Measurements from ENCODE around the gene EVA1A. TPM values are rescaled to one million over a fixed set of nuclear protein-coding genes. Genes with fewer than 3 reads are reported as not detected.

EVA1A gene
- total RNA-seq, 4 donors from 2014 or later, result 0.16 to 2.4 (median 0.82) TPM

DNA sequence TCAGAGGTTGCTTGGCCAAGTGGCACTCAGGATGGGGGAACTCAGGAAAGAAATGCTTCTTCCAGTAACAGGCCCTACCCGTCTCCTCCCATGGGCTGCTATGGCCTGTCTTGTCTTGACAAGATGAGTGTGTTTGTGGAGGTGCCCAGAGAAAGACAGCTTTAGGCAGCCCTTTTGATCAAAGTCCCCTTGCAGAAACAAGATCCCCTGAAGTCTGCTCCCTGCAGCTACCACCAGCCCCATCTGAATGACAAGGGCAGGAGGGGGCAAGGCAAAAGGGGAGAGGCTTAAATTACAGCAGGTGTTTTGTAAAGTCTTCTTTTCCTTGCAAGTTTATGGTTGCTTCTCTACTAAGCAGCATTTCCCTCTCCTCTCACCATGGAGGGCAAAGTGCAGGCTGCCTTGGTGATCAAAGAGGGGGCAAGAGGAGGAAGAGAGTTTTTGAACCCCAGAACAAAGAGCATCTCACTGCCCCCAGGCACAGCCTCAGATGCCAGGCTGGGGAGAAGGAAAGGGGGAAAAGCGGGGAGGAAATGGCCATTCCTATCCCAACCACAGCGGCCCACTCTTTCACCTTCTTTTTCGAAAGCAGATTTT is 6.7 kb downstream of the EVA1A start:
- H3K9me3 ChIP-seq, result no peaks in the 10 kb centered on the region
- in situ Hi-C loops (cut with MboI; ENCODE audit: low sequenced_read_pairs in 4 of 4) (no loop called here), intact Hi-C loops (cut with DNase I; ENCODE audit: low total_unique reads) (no loop called here)
- TF ChIP-seq, protein P1, sequence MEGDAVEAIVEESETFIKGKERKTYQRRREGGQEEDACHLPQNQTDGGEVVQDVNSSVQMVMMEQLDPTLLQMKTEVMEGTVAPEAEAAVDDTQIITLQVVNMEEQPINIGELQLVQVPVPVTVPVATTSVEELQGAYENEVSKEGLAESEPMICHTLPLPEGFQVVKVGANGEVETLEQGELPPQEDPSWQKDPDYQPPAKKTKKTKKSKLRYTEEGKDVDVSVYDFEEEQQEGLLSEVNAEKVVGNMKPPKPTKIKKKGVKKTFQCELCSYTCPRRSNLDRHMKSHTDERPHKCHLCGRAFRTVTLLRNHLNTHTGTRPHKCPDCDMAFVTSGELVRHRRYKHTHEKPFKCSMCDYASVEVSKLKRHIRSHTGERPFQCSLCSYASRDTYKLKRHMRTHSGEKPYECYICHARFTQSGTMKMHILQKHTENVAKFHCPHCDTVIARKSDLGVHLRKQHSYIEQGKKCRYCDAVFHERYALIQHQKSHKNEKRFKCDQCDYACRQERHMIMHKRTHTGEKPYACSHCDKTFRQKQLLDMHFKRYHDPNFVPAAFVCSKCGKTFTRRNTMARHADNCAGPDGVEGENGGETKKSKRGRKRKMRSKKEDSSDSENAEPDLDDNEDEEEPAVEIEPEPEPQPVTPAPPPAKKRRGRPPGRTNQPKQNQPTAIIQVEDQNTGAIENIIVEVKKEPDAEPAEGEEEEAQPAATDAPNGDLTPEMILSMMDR (IDR thresholded peaks at IDR 0.05 in 4 of 5, conservative IDR thresholded peaks at IDR 0.05 in 1 of 5), result no peak
- TF ChIP-seq POLR2A (IDR thresholded peaks at IDR 0.05), result no peak
- ATAC-seq (no peak), DNase-seq (no peak)
- no peak overlapping the region for H3K4me3 ChIP-seq
- H3K4me1 ChIP-seq, result no peaks in the 10 kb centered on the region
- peaks cover 0 to 3% (median 3%) of the 10 kb centered on the region in 3 donors for H3K27me3 ChIP-seq
- no peak overlapping the region for H3K27ac ChIP-seq
- H3K36me3 ChIP-seq, result no peaks in the 10 kb centered on the region

DNA sequence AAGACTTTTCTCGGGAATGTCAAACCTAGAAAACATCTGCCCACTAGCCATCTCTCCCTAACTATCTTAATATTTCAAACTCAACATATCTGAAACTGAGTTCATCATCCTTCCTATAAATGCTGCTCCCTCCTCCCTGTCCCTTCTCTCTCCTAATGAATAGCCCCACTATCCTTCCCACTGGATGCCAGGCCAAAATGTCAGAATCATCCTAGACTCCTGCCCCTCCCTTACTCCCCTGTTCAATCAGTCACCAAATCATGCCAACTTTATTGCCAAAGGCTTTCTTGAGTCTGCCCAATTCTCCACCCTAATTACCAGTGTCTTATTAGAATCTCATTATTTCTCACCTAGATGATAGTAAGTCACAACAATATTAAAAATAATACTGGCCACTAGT is 8.5 kb downstream of the EVA1A start:
- H3K4me3 ChIP-seq, result no peak overlapping the region
- H3K4me1 ChIP-seq, result no peaks in the 10 kb centered on the region
- no peaks in the 10 kb centered on the region for H3K36me3 ChIP-seq
- in situ Hi-C loops (cut with MboI; ENCODE audit: low sequenced_read_pairs in 4 of 4), result no loop called here
- DNase-seq (no peak), ATAC-seq (no peak)
- TF ChIP-seq, protein P1 (IDR thresholded peaks at IDR 0.05 in 4 of 5, conservative IDR thresholded peaks at IDR 0.05 in 1 of 5), result no peak
- no peak for TF ChIP-seq POLR2A (IDR thresholded peaks at IDR 0.05)
- intact Hi-C loops (cut with DNase I; ENCODE audit: low total_unique reads), result no loop called here
- H3K27ac ChIP-seq, result no peak overlapping the region
- H3K9me3 ChIP-seq, result no peaks in the 10 kb centered on the region
- no peaks in the 10 kb centered on the region for H3K27me3 ChIP-seq

DNA sequence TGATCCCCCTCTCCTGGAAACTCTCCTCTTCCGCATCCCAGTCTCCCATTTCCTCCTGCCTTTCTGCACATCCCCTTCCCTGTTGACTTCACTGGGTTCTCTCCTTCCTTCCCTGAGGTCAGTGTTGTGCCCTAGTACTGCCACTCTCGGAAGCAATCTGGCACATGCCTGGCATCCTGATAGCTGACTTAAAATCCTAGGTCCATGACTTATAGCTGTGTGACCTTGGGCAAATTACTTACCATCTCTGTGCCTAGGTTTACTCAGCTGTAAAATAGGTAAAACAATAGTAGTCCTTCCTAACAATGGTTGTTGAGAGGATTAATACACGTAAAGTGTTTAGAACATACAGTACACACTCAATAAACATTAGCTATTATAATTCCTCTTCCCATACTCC is 9.3 kb downstream of the EVA1A start:
- no peaks in the 10 kb centered on the region for H3K36me3 ChIP-seq

DNA sequence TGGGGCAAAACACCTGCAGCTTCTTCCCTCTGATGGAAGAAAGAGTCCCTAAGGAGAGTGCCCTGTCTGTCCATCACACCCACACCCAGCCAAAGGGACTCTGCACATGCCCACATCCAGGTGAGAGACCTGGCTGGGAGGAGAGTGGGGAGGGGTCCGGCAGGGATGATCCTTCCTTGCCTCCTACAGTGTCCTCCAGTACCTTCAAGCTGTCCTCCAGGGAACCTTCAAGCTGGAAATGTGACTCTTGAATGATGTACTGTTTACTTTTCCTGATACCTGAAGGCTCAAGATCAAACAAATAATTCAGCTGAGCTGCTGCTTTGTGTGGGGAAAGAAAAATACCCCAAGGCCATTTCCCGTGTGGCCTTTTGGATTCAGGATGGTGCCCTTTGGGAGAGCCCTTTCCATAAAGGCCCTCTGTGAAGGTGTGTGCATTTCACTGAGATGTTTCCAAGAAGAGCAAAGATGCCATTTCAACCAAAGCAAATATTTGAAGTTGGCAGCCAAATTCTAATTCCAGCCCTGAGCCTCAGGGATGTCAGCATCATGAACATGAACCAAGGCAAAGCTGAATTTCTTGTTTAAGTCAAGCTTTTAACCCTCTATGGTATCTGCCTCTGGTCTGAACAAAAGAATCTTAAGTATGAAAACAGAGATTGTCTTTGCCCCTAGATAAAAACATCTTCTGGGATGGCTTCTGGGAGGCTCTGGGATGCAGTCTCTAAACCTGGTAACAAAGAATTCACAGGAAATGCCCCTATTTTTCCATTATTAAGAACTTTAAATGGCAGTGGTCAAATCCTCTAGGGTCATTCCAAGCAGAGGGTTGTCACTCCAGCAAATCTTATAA is 11.1 kb downstream of the EVA1A start:
- no peak for ATAC-seq
- no peak for TF ChIP-seq POLR2A (IDR thresholded peaks at IDR 0.05)
- TF ChIP-seq, protein P1 (IDR thresholded peaks at IDR 0.05 in 4 of 5, conservative IDR thresholded peaks at IDR 0.05 in 1 of 5), result no peak
- intact Hi-C loops (cut with DNase I; ENCODE audit: low total_unique reads) (no loop called here), in situ Hi-C loops (cut with MboI; ENCODE audit: low sequenced_read_pairs in 4 of 4) (no loop called here)
- H3K9me3 ChIP-seq, result no peaks in the 10 kb centered on the region
- H3K4me1 ChIP-seq, result no peaks in the 10 kb centered on the region
- H3K36me3 ChIP-seq, result no peaks in the 10 kb centered on the region
- H3K4me3 ChIP-seq, result no peak overlapping the region
- no peaks in the 10 kb centered on the region for H3K27me3 ChIP-seq
- no peak overlapping the region for H3K27ac ChIP-seq
- no peak for DNase-seq

More for the DNA sequence above, 9.3 kb downstream of the EVA1A start:
- no peak overlapping the region for H3K4me3 ChIP-seq
- no peaks in the 10 kb centered on the region for H3K4me1 ChIP-seq
- no peaks in the 10 kb centered on the region for H3K9me3 ChIP-seq
- no peaks in the 10 kb centered on the region for H3K27me3 ChIP-seq
- in situ Hi-C loops (cut with MboI; ENCODE audit: low sequenced_read_pairs in 4 of 4) (no loop called here), intact Hi-C loops (cut with DNase I; ENCODE audit: low total_unique reads) (no loop called here)
- DNase-seq (no peak), ATAC-seq (no peak)
- TF ChIP-seq, protein P1 (IDR thresholded peaks at IDR 0.05 in 4 of 5, conservative IDR thresholded peaks at IDR 0.05 in 1 of 5), result no peak
- no peak for TF ChIP-seq POLR2A (IDR thresholded peaks at IDR 0.05)
- no peak overlapping the region for H3K27ac ChIP-seq
